UCSD-AML1 (cell line): Measurements from ENCODE around the gene HTR6.

Experiments used
- DNase-seq: peaks from one replicate; lab custom pipeline; 2025; ENCODE audit not compliant: unreplicated experiment; lab: John Stamatoyannopoulos, UW

HTR6 gene

GRCh38 chr1:19685994-19686393 lies 21.3 kb downstream of the HTR6 start:
- no peak for DNase-seq

- DNase-seq: no peak
Measured at GRCh38 chr1:19687414-19687813, 22.7 kb downstream of the HTR6 start.

GRCh38 chr1:19688041-19688842 lies 23.6 kb downstream of the HTR6 start:
- DNase-seq: no peak

- DNase-seq: no peak
Measured at GRCh38 chr1:19689085-19689757, 24.5 kb downstream of the HTR6 start.

DNA sequence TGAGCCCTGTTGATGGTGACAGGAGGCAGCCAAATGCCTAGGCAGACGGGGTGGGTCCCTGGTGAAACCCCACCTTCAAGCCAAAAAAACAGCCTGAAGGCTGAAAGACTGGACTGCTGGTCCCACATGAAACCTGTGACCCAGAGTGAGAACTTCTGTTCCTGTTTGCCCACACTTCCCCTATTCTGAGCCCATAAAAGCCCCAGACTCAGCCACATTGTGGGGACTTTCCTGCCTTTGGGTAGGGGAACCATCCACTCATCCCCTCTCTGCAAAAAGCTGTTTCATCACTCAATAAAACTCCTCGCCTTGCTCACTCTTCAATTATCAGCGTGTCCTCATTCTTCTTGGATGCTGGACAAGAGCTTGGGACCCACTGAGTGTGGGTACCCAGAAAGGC lies 25.2 kb downstream of the HTR6 start:
- DNase-seq: no peak

DNA sequence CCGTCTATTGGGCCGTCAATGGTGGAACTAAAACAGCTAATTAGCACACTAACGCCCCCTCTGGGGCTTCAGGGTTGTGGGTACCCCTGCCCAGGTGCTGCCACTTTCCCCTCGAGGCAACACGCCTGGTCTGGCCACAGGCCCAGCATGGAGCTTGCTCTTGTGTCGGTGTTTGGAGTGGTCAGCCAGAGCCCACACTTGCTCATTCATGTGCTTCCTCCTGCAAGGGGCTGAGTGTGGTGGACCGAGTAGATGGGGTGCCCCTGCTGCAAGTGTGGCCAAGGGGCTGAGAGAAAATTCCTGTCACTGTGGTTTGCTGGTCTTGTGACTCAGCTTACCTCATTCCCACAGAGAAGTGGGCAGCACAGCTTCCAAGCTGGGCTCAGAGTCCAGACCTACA lies 25.7 kb downstream of the HTR6 start:
- DNase-seq: no peak

- DNase-seq: no peak
Measured at GRCh38 chr1:19694298-19694697, 29.6 kb downstream of the HTR6 start.

GRCh38 chr1:19695772-19696171 lies 31.1 kb downstream of the HTR6 start:
- no peak for DNase-seq

DNA sequence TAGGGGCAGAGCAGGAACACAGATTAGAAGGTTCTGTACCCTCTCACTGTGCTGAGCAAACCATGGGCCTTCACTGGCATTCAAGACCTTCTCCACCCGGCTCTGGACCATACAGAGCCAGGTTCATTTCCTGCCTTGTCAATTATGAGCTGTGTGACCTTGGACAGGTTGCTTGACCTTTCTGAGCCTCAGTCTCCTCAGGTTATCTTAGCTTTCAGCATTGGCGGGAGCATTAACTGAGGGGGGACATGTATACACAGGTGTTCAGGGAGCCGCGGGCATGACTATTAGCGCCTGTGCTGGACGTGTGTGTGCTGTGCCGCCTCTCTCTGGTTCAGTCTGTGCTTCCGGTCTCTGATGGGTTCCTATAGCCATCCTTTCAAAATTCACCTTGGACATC lies 32.1 kb downstream of the HTR6 start:
- DNase-seq: no peak

GRCh38 chr1:19698181-19698580 lies 33.5 kb downstream of the HTR6 start:
- no peak for DNase-seq

DNA sequence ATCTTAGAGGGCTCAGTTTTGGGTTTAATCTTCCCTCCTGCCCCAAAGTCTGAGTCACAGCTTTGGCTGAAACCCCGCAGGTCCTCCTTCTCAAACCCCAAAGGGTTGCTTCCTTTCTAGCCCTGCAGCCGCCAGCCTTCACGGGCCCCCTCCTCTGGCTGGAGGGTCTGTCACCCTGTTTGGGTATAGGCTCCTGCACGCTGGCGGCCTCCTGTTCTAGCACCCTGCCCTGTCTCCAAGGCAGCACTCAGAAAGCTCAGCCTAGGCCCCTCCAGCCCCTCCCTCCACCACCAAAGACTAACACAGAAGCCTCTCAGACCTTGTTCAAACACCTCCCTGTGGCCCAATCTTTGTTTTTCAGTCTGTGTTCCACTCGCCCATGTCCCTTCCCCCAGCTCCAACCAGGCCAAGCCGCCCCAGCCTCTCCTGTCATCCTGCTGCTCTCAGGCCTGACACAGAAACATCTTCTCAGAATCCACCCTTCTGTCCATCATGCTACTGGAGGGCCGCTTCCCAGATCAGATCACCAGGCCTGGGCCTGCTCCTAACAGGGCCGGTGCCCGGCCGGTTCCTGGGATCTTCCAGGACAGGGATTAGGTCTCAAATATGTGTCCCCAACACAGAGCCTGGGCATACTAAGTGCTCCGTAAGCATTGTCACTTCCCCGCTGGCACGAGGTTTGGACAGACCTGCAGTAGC lies 35.6 kb downstream of the HTR6 start:
- no peak for DNase-seq

- no peak for DNase-seq
Measured at GRCh38 chr1:19703280-19703679, 38.6 kb downstream of the HTR6 start.

GRCh38 chr1:19704247-19705113 lies 39.8 kb downstream of the HTR6 start:
- DNase-seq: peak; percentile 41

GRCh38 chr1:19705464-19705863 lies 40.8 kb downstream of the HTR6 start:
- no peak for DNase-seq

GRCh38 chr1:19706136-19706535 lies 41.5 kb downstream of the HTR6 start:
- DNase-seq: no peak

- no peak for DNase-seq
Measured at GRCh38 chr1:19708567-19709110, 44.0 kb downstream of the HTR6 start.

- DNase-seq: no peak
Measured at GRCh38 chr1:19709260-19709793, 44.7 kb downstream of the HTR6 start.

DNA sequence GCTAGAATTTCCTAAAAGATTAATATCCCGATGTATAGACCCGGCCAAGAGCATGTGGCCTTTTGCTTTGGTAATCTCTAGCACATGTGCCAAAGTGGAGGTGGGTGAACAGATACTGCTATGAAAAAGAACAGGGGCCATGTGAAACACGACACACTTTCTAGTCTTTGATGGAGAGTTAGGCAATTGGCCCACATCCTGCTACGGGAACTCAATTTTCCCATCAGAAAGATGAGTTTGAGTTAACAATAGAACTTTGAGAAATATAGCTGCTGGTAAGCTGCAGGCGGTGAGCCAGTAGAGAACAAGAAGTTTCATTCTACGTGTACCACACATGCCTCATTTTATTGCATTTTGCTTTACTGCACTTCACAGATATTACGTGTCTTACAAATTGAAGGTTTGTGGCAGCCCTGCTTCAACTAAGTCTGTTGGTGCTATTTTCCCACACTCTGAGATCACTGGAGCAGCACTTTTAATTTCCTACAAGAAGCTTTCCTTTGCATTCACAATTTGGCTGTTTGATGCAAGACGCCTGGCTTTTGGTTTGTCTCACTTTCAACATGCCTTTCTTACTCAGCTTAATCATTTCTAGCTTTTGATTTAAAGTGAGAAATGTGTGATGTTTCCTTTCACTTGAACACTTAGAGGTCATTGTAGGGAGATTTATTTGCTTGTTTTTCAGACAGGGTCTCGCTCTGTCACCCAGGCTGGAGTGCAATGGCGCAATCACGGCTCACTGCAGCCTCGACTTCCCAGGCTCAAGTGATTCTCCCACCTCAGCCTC lies 46.3 kb downstream of the HTR6 start:
- DNase-seq: no peak

DNA sequence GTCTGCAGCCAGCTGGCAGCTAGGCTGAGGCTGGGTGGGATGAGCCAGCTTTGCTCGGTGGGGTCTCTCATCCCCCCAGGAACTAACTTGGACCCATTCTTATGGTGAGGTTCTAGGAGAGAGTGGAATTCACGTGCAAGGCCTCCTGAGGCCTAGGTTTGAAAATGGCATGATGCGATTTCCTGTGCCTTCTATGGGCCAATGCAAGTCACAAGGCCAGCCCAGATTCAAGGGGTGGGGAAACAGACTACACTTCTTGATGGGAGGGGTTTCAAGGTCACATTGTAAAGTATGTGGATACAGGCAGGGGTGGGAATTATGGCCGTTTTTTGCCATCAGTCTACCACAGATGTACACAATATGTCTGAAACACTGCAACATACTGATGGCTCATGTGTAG lies 48.3 kb downstream of the HTR6 start:
- DNase-seq: no peak
